Measurements from ENCODE around the gene CCDC89.
"Not testable (repeated sequence)": the region's sequence is repeated elsewhere in the genome, so short reads cannot be mapped to it uniquely, and the experiment has no call there.

The CCDC89 gene

GRCh38 chr11:85685125-85685819, 723 bp downstream of the CCDC89 start:
- DNase-seq = no peak

- peak; percentile 73 for DNase-seq
These were observed 3.4 kb downstream of the CCDC89 start for GRCh38 chr11:85682330-85683305.

GRCh38 chr11:85680897-85681296, 5.1 kb downstream of the CCDC89 start:
- no peak for DNase-seq

GRCh38 chr11:85679576-85679975, 6.4 kb downstream of the CCDC89 start:
- no peak for DNase-seq

- no peak for DNase-seq
These were observed 12.6 kb downstream of the CCDC89 start for GRCh38 chr11:85673393-85673792.

GRCh38 chr11:85672105-85672902, 13.7 kb downstream of the CCDC89 start:
- DNase-seq = no peak

GRCh38 chr11:85670949-85671663, 14.9 kb downstream of the CCDC89 start:
- DNase-seq = not testable (repeated sequence)

- DNase-seq = no peak
These were observed 17.8 kb downstream of the CCDC89 start for GRCh38 chr11:85668157-85668556.

GRCh38 chr11:85666687-85667086, 19.3 kb downstream of the CCDC89 start:
- no peak for DNase-seq

- no peak for DNase-seq
These were observed 20.3 kb downstream of the CCDC89 start for GRCh38 chr11:85665733-85666132.

- peak; percentile 93 for DNase-seq
These were observed 21.1 kb downstream of the CCDC89 start, which contains the start of gene CREBZF for GRCh38 chr11:85664615-85665481. Gene CREBZF (minus strand): TSS chr11:85665129. CDS start chr11:85664875, 254 bp downstream.

- peak; percentile 89 for DNase-seq
These were observed 22.0 kb downstream of the CCDC89 start for GRCh38 chr11:85663753-85664614.

- no peak for DNase-seq
These were observed 22.8 kb downstream of the CCDC89 start for GRCh38 chr11:85663080-85663752.

- no peak for DNase-seq
These were observed 23.9 kb downstream of the CCDC89 start for GRCh38 chr11:85661972-85662664.

GRCh38 chr11:85658180-85658579, 27.8 kb downstream of the CCDC89 start:
- no peak for DNase-seq

- DNase-seq = no peak
These were observed 29.2 kb downstream of the CCDC89 start for GRCh38 chr11:85656777-85657176.

GRCh38 chr11:85654343-85654742, 31.7 kb downstream of the CCDC89 start:
- DNase-seq = not testable (repeated sequence)

- no peak for DNase-seq
These were observed 33.1 kb downstream of the CCDC89 start for GRCh38 chr11:85652786-85653447.

Measured in stimulated activated CD4-positive, alpha-beta T cell treated with anti-CD3 and anti-CD28 coated beads, Interleukin-4, amount 100 ng/mL, for 1 hour (primary cell).